Neural cell (in vitro differentiated cells): Measurements from ENCODE around the gene USP35.

Source experiments
- EP300 ChIP-seq: fragments of 450-650 bp; conservative IDR thresholded peaks from 2 replicates; pipeline ENCODE4 v1.6.1; 2014; ENCODE audit warnings: antibody characterized with exemption, mild to moderate bottlenecking, moderate library complexity; ENCODE audit not compliant: poor library complexity, severe bottlenecking
- EZH2 ChIP-seq: fragments of 200-600, 300-800 bp; shearing (Covaris generic), sonication (generic); IDR thresholded peaks from 2 replicates; pipeline ENCODE4 v1.6.1; 2014; ENCODE audit warnings: antibody characterized with exemption, low read length, borderline replicate concordance, mild to moderate bottlenecking; ENCODE audit not compliant: insufficient read depth, poor library complexity, severe bottlenecking
- MXI1 ChIP-seq: fragments of 450-650 bp; conservative IDR thresholded peaks from 2 replicates; pipeline ENCODE4 v1.6.1; 2014; ENCODE audit warnings: antibody characterized with exemption, mild to moderate bottlenecking; ENCODE audit not compliant: poor library complexity, severe bottlenecking
- POLR2AphosphoS5 ChIP-seq: IDR thresholded peaks from 2 replicates; pipeline ENCODE4 v1.6.1; 2012
- TAF1 ChIP-seq: IDR thresholded peaks from 2 replicates; pipeline ENCODE4 v1.6.1; 2012; ENCODE audit warnings: low read depth
- TF ChIP-seq, protein P1 (sequence below): fragments of 450-650 bp; IDR thresholded peaks from 2 replicates; pipeline ENCODE4 v1.5.1; 2014; ENCODE audit warnings: antibody characterized with exemption, mild to moderate bottlenecking, moderate library complexity; ENCODE audit not compliant: poor library complexity, severe bottlenecking

- TF ChIP-seq, protein P1, sequence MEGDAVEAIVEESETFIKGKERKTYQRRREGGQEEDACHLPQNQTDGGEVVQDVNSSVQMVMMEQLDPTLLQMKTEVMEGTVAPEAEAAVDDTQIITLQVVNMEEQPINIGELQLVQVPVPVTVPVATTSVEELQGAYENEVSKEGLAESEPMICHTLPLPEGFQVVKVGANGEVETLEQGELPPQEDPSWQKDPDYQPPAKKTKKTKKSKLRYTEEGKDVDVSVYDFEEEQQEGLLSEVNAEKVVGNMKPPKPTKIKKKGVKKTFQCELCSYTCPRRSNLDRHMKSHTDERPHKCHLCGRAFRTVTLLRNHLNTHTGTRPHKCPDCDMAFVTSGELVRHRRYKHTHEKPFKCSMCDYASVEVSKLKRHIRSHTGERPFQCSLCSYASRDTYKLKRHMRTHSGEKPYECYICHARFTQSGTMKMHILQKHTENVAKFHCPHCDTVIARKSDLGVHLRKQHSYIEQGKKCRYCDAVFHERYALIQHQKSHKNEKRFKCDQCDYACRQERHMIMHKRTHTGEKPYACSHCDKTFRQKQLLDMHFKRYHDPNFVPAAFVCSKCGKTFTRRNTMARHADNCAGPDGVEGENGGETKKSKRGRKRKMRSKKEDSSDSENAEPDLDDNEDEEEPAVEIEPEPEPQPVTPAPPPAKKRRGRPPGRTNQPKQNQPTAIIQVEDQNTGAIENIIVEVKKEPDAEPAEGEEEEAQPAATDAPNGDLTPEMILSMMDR = no peak
- TF ChIP-seq POLR2AphosphoS5 = no peak
- TF ChIP-seq EZH2 = no peak
- no peak for TF ChIP-seq TAF1
- TF ChIP-seq EP300 = no peak
- no peak for TF ChIP-seq MXI1
These were observed 5.8 kb downstream of the USP35 start for GRCh38 chr11:78194490-78194889.
